IPS DF 6.9 (cell line): Measurements from ENCODE around the gene DNAAF1.
"Not testable (repeated sequence)": the region's sequence is repeated elsewhere in the genome, so short reads cannot be mapped to it uniquely, and the experiment has no call there.

Source experiments
- DNase-seq: peaks from one replicate; pipeline ENCODE4 v3.0.0-alpha.2; 2013; ENCODE audit warnings: low read depth, low spot score
- H3K27ac ChIP-seq: one replicate; pipeline ENCODE4 v1.5.1; 2013; ENCODE audit warnings: low read length, control low read depth
- H3K27me3 ChIP-seq: 2 replicates; pipeline ENCODE4 v1.6.1; 2013; ENCODE audit warnings: mild to moderate bottlenecking, low read length; ENCODE audit not compliant: control insufficient read depth, insufficient read depth
- H3K36me3 ChIP-seq: 2 replicates; pipeline ENCODE4 v1.6.1; 2013; ENCODE audit warnings: low read length; ENCODE audit not compliant: control insufficient read depth, insufficient read depth
- H3K4me1 ChIP-seq: 2 replicates; pipeline ENCODE4 v1.6.1; 2013; ENCODE audit warnings: low read length; ENCODE audit not compliant: control insufficient read depth, insufficient read depth
- H3K4me3 ChIP-seq: 2 replicates; pipeline ENCODE4 v1.5.1; 2013; ENCODE audit warnings: mild to moderate bottlenecking, low read length
- H3K9me3 ChIP-seq: 2 replicates; pipeline ENCODE4 v1.6.1; 2013; ENCODE audit warnings: low read length, inconsistent platforms; ENCODE audit not compliant: control insufficient read depth, insufficient read depth
- WGBS: extraction: QIAGEN DNeasy Blood & Tissue Kit; methylation state at CpG from one replicate; pipeline ENCODE4 v1.1.7; 2013; ENCODE audit warnings: mixed read lengths, missing lambda C conversion rate; ENCODE audit not compliant: insufficient read length, insufficient coverage; 5-methylcytosine and 5-hydroxymethylcytosine counted together

The DNAAF1 gene

GRCh38 chr16:84196727-84197394 is 51.8 kb downstream of the DNAAF1 start:
- no peaks in the 10 kb centered on the region for H3K4me1 ChIP-seq
- H3K9me3 ChIP-seq: no peaks in the 10 kb centered on the region
- DNase-seq: no peak
- H3K27me3 ChIP-seq: no peaks in the 10 kb centered on the region
- H3K36me3 ChIP-seq: no peaks in the 10 kb centered on the region
- no peak overlapping the region for H3K4me3 ChIP-seq
- H3K27ac ChIP-seq: no peak overlapping the region
- WGBS: no CpG with 5 or more reads among the region's 16 CpGs

GRCh38 chr16:84197466-84198128 is 52.5 kb downstream of the DNAAF1 start:
- WGBS: no CpG with 5 or more reads among the region's 14 CpGs
- no peak overlapping the region for H3K4me3 ChIP-seq
- no peaks in the 10 kb centered on the region for H3K36me3 ChIP-seq
- DNase-seq: no peak
- H3K9me3 ChIP-seq: no peaks in the 10 kb centered on the region
- no peaks in the 10 kb centered on the region for H3K4me1 ChIP-seq
- H3K27ac ChIP-seq: no peak overlapping the region
- H3K27me3 ChIP-seq: no peaks in the 10 kb centered on the region

- DNase-seq: no peak
- no peak overlapping the region for H3K27ac ChIP-seq
- no peaks in the 10 kb centered on the region for H3K4me1 ChIP-seq
- no peak overlapping the region for H3K4me3 ChIP-seq
- H3K36me3 ChIP-seq: no peaks in the 10 kb centered on the region
- no peaks in the 10 kb centered on the region for H3K27me3 ChIP-seq
- H3K9me3 ChIP-seq: no peaks in the 10 kb centered on the region
- no CpG with 5 or more reads among the region's 10 CpGs for WGBS
These were observed 53.3 kb downstream of the DNAAF1 start for GRCh38 chr16:84198401-84198800.

- DNase-seq: no peak
- H3K27ac ChIP-seq: no peak overlapping the region
- no peaks in the 10 kb centered on the region for H3K9me3 ChIP-seq
- H3K27me3 ChIP-seq: no peaks in the 10 kb centered on the region
- no peaks in the 10 kb centered on the region for H3K36me3 ChIP-seq
- no peaks in the 10 kb centered on the region for H3K4me1 ChIP-seq
- no peak overlapping the region for H3K4me3 ChIP-seq
- WGBS: no CpG with 5 or more reads among the region's 13 CpGs
These were observed 54.0 kb downstream of the DNAAF1 start for GRCh38 chr16:84199097-84199496.

GRCh38 chr16:84199861-84200260 is 54.8 kb downstream of the DNAAF1 start:
- no peaks in the 10 kb centered on the region for H3K36me3 ChIP-seq
- H3K9me3 ChIP-seq: no peaks in the 10 kb centered on the region
- no peak overlapping the region for H3K4me3 ChIP-seq
- DNase-seq: no peak
- WGBS: no CpG with 5 or more reads among the region's 10 CpGs
- H3K4me1 ChIP-seq: no peaks in the 10 kb centered on the region
- no peaks in the 10 kb centered on the region for H3K27me3 ChIP-seq
- H3K27ac ChIP-seq: no peak overlapping the region

GRCh38 chr16:84204551-84204950 is 59.4 kb downstream of the DNAAF1 start:
- H3K9me3 ChIP-seq, H3K4me1 ChIP-seq, H3K27me3 ChIP-seq, H3K27ac ChIP-seq, H3K36me3 ChIP-seq, H3K4me3 ChIP-seq, DNase-seq: not testable (repeated sequence)
- no CpG with 5 or more reads among the region's 26 CpGs for WGBS

- not testable (repeated sequence) for H3K4me1 ChIP-seq, DNase-seq, H3K27me3 ChIP-seq, H3K4me3 ChIP-seq, H3K27ac ChIP-seq, H3K36me3 ChIP-seq, H3K9me3 ChIP-seq
- WGBS: no CpG with 5 or more reads among the region's 6 CpGs
These were observed 60.0 kb downstream of the DNAAF1 start for GRCh38 chr16:84205123-84205522.

- no peaks in the 10 kb centered on the region for H3K27me3 ChIP-seq
- no CpG with 5 or more reads among the region's 18 CpGs for WGBS
- H3K27ac ChIP-seq: no peak overlapping the region
These were observed 61.0 kb downstream of the DNAAF1 start for GRCh38 chr16:84205976-84206691.

GRCh38 chr16:84207251-84207650 is 62.1 kb downstream of the DNAAF1 start:
- Histone ChIP-seq H3K4me1 (no peaks in the 10 kb centered on the region), H3K36me3 (no peaks in the 10 kb centered on the region), H3K27ac (no peak overlapping the region), H3K9me3 (no peaks in the 10 kb centered on the region), H3K4me3 (no peak overlapping the region), H3K27me3 (no peaks in the 10 kb centered on the region)
- WGBS: no CpG with 5 or more reads among the region's 6 CpGs
- no peak for DNase-seq

More at GRCh38 chr16:84205976-84206691, 61.0 kb downstream of the DNAAF1 start:
- no peak overlapping the region for H3K4me3 ChIP-seq
- H3K9me3 ChIP-seq: no peaks in the 10 kb centered on the region
- no peaks in the 10 kb centered on the region for H3K4me1 ChIP-seq
- no peak for DNase-seq
- H3K36me3 ChIP-seq: no peaks in the 10 kb centered on the region

GRCh38 chr16:84207879-84208278 is 62.8 kb downstream of the DNAAF1 start:
- Histone ChIP-seq H3K4me3 (no peak overlapping the region), H3K27me3 (no peaks in the 10 kb centered on the region), H3K27ac (no peak overlapping the region), H3K9me3 (no peaks in the 10 kb centered on the region), H3K4me1 (no peaks in the 10 kb centered on the region), H3K36me3 (no peaks in the 10 kb centered on the region)
- no CpG with 5 or more reads among the region's 8 CpGs for WGBS
- DNase-seq: no peak
